K562 (cell line): ENCODE data around the gene TP63.

ENCODE experiments used
- ADNP ChIP-seq: fragments of 200-800 bp; sonication (Bioruptor generic); IDR thresholded peaks from 2 replicates; pipeline ENCODE4 v1.6.1; 2016; ENCODE audit warnings: missing genetic modification characterization, missing compliant biosample characterization
- BRF1 ChIP-seq: IDR thresholded peaks from 3 replicates; pipeline ENCODE4 v1.6.1; 2011; ENCODE audit warnings: borderline replicate concordance, mild to moderate bottlenecking; ENCODE audit not compliant: insufficient read length; ENCODE audit errors: extremely low read depth
- ELF1 ChIP-seq: fragments of 200-800 bp; sonication (Bioruptor generic); IDR thresholded peaks from 2 replicates; pipeline ENCODE4 v1.6.1; 2016; ENCODE audit warnings: missing genetic modification characterization, missing compliant biosample characterization
- EZH2 ChIP-seq: IDR thresholded peaks from 2 replicates; pipeline ENCODE4 v1.6.1; 2012; ENCODE audit warnings: low read depth, mild to moderate bottlenecking, inconsistent platforms, low read length, borderline replicate concordance
- FOXJ2 ChIP-seq: fragments of 200-800 bp; sonication (Bioruptor generic); IDR thresholded peaks from 2 replicates; pipeline ENCODE4 v1.6.1; 2016; ENCODE audit warnings: missing genetic modification characterization, missing compliant biosample characterization
- HNRNPL ChIP-seq: fragments of 200-400 bp; formaldehyde crosslinking; IDR thresholded peaks from 2 replicates; pipeline ENCODE4 v1.6.1; 2017; ENCODE audit warnings: low read depth, mild to moderate bottlenecking, low read length
- MAX ChIP-seq: sonication (generic); formaldehyde crosslinking; IDR thresholded peaks from 2 replicates; pipeline ENCODE4 v1.9.0; 2022; ENCODE audit warnings: mild to moderate bottlenecking, missing genetic modification reagents
- NFRKB ChIP-seq: fragments of 450-650 bp; IDR thresholded peaks from 2 replicates; pipeline ENCODE4 v1.6.1; 2016; ENCODE audit warnings: low read depth
- RCOR1 ChIP-seq, 2 experiments: IDR thresholded peaks; 2 replicates each; pipeline ENCODE4 v1.6.1; 2012; ENCODE audit warnings: low read depth in 2 of 2, low read length in 2 of 2, borderline replicate concordance in 1 of 2, improper control_type of control experiment in 1 of 2
- YY1 ChIP-seq, 3 experiments: IDR thresholded peaks; 2 replicates each; pipeline ENCODE4 v1.6.1; 2011; ENCODE audit warnings: low read length in 2 of 3, mild to moderate bottlenecking in 2 of 3, moderate library complexity in 2 of 3, borderline replicate concordance in 1 of 3, control low read depth in 1 of 3, low read depth in 1 of 3; ENCODE audit not compliant: insufficient read depth in 3 of 3, insufficient replicate concordance in 2 of 3, control insufficient read depth in 1 of 3, insufficient read length in 1 of 3; ENCODE audit errors: extremely low read depth in 1 of 3
- ZNF212 ChIP-seq: fragments of 450-650 bp; formaldehyde crosslinking; IDR thresholded peaks from 2 replicates; pipeline ENCODE4 v1.4.0; 2020; ENCODE audit warnings: mild to moderate bottlenecking
- TF ChIP-seq, protein P1 (sequence below), 3 experiments: IDR thresholded peaks in 2 of 3; conservative IDR thresholded peaks in 1 of 3; 2 replicates each; pipeline ENCODE4 v1.5.1; 2011 to 2012; ENCODE audit warnings: low read length in 3 of 3, mild to moderate bottlenecking in 3 of 3, control low read depth in 2 of 3, improper control_type of control experiment in 1 of 3, inconsistent platforms in 1 of 3, low read depth in 1 of 3, mixed read lengths in 1 of 3, moderate library complexity in 1 of 3; ENCODE audit not compliant: insufficient read depth in 2 of 3
- TF ChIP-seq, protein P2 (sequence below): sonication (generic); formaldehyde crosslinking; IDR thresholded peaks from 2 replicates; pipeline ENCODE4 v1.8.1; 2022; ENCODE audit warnings: missing genetic modification reagents

- TF ChIP-seq BRF1 (no peak), MAX (CRISPR knock-in tag) (no peak), EZH2 (no peak), ADNP (tag) (no peak), HNRNPL (no peak), FOXJ2 (tag) (no peak), NFRKB (no peak), RCOR1 (IDR thresholded peaks at IDR 0.05; ENCODE audit: borderline replicate concordance in 1 of 2, low read depth in 2 of 2, low read length in 2 of 2) (no peak), ZNF212 (CRISPR knock-in tag) (no peak), YY1 (IDR thresholded peaks at IDR 0.05; ENCODE audit: borderline replicate concordance in 1 of 3, control insufficient read depth in 1 of 3, extremely low read depth in 1 of 3, insufficient read depth in 3 of 3, insufficient read length in 1 of 3, insufficient replicate concordance in 2 of 3, low read depth in 1 of 3, low read length in 2 of 3) (no peak), ELF1 (tag) (no peak)
- TF ChIP-seq, protein P1, sequence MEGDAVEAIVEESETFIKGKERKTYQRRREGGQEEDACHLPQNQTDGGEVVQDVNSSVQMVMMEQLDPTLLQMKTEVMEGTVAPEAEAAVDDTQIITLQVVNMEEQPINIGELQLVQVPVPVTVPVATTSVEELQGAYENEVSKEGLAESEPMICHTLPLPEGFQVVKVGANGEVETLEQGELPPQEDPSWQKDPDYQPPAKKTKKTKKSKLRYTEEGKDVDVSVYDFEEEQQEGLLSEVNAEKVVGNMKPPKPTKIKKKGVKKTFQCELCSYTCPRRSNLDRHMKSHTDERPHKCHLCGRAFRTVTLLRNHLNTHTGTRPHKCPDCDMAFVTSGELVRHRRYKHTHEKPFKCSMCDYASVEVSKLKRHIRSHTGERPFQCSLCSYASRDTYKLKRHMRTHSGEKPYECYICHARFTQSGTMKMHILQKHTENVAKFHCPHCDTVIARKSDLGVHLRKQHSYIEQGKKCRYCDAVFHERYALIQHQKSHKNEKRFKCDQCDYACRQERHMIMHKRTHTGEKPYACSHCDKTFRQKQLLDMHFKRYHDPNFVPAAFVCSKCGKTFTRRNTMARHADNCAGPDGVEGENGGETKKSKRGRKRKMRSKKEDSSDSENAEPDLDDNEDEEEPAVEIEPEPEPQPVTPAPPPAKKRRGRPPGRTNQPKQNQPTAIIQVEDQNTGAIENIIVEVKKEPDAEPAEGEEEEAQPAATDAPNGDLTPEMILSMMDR (IDR thresholded peaks at IDR 0.05 in 2 of 3, conservative IDR thresholded peaks at IDR 0.05 in 1 of 3; ENCODE audit: insufficient read depth in 2 of 3, low read depth in 1 of 3, low read length in 3 of 3): no peak
- TF ChIP-seq, protein P2, sequence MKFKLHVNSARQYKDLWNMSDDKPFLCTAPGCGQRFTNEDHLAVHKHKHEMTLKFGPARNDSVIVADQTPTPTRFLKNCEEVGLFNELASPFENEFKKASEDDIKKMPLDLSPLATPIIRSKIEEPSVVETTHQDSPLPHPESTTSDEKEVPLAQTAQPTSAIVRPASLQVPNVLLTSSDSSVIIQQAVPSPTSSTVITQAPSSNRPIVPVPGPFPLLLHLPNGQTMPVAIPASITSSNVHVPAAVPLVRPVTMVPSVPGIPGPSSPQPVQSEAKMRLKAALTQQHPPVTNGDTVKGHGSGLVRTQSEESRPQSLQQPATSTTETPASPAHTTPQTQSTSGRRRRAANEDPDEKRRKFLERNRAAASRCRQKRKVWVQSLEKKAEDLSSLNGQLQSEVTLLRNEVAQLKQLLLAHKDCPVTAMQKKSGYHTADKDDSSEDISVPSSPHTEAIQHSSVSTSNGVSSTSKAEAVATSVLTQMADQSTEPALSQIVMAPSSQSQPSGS (CRISPR knock-in tag): no peak
Measured at GRCh38 chr3:189720736-189721417, 89.7 kb downstream of the TP63 start.
